Peyer's patch (tissue), 4 donors: Measurements from ENCODE around the gene FSIP1.

ENCODE experiments used
- CTCF ChIP-seq, 6 experiments: fragments of 450-650 bp in 4 of 6; fragments of 200-600 bp in 2 of 6; sonication (generic) in 1 of 6; IDR thresholded peaks; one replicate each; pipeline ENCODE4 v1.5.1; 2017 to 2019; ENCODE audit warnings: antibody characterized with exemption in 6 of 6, mild to moderate bottlenecking in 3 of 6, moderate library complexity in 1 of 6
- POLR2A ChIP-seq, 2 donors: fragments of 450-650 bp; IDR thresholded peaks; one replicate each; pipeline ENCODE4 v1.5.1; 2017; ENCODE audit warnings: antibody characterized with exemption in 2 of 2, mild to moderate bottlenecking in 2 of 2, moderate library complexity in 2 of 2

GRCh38 chr15:39695793-39696192 is 86.8 kb downstream of the FSIP1 start:
- TF ChIP-seq CTCF (IDR thresholded peaks at IDR 0.05) = no peak
- TF ChIP-seq POLR2A (IDR thresholded peaks at IDR 0.05) = no peak
